NCI-H1694 (cell line): ENCODE measurements around the gene SLC2A6.

Experiments used
- DNase-seq: peaks from one replicate; lab custom pipeline; 2025; lab: John Stamatoyannopoulos, UW

Gene SLC2A6

GRCh38 chr9:133515615-133516255 lies 36.8 kb upstream of the SLC2A6 start:
- no peak for DNase-seq

- DNase-seq = no peak
Observed at GRCh38 chr9:133515240-133515610, 36.3 kb upstream of the SLC2A6 start.

DNA sequence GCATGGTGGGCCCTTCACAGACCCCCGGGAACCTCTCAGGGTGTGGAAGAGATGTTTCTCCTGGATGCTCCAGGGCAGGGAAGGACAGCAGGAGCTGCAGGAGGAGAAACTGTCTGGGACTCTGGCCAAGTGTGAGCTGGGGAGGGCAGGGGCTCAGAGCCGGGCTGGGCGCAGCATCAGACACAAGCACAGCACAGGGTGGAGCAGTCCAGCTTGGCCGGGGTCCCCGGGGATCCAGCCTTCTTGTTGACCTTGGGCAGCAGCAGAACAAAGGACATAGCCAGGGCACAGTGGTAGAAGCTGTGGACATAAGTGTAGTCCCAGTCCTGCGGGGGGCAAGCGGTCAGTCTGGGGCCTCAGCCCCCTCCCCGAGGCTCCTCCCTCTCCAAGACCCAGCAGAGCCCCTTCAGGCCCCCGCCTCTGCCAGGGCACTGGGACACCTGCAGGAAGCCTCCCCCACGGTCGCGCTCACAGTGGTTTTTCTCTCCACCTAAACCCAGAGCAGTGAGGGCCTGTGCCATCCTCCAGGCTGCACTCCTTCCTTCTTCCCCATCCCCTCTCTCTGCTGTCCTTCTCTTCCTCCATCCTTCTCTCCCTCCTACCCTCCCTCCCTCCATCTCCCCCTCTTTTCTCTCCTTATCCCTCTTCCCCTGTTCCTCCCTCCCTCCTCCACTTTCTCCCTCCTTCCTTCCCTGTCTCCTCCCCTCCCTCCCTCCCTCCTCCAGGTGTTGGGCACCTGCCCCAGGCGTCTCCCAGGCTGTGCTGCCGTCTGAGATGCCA lies 35.8 kb upstream of the SLC2A6 start:
- DNase-seq = peak; percentile 54

- DNase-seq = no peak
Observed at GRCh38 chr9:133513214-133514100, 34.6 kb upstream of the SLC2A6 start.

GRCh38 chr9:133512253-133513213 lies 33.6 kb upstream of the SLC2A6 start:
- no peak for DNase-seq

- no peak for DNase-seq
Observed at GRCh38 chr9:133511607-133512006, 32.7 kb upstream of the SLC2A6 start.

GRCh38 chr9:133510926-133511505 lies 32.1 kb upstream of the SLC2A6 start:
- DNase-seq = no peak

DNA sequence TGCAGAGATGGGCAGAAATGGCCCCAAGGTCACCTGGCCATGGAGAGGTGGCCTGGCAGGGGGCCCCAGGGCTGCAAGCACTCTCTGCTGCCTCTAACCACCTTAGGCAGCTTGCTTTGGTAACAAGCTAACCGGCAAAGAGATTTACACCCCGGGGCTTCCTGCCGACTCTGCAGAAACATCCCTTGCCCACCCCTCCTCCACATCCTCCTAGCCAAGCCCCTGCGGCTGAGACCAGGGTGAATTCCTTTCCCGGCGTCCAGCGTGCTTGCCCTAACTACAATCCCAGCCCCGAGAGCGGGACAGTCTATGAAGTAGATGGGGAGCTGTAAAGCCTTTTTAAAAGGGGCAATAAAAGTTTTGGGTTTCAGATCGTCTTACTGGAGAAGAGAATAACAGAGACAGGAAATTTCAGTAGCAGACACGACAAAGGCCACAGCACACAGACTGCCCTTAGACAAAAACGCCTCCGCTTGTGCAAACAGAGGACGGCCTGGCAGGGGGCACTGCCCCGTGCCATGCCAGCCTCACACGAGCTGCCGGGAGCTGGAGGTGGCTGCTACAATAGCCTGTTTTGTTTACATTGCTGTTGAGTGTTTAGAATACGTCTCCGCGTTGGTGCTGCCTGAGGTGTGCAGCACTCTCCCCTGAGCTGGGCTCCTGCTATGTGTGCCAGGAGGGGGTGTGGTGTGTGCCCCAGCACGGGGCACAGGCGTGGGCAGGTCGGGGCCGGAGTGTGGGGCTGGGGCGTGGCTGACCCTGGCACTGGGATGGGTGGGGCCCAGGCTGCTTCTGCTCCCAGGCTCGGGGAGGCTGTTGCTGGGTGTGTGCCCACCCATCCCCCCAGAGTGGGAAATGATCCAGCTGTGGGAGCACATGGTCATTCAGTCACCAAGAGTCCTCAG lies 30.5 kb upstream of the SLC2A6 start:
- no peak for DNase-seq

DNA sequence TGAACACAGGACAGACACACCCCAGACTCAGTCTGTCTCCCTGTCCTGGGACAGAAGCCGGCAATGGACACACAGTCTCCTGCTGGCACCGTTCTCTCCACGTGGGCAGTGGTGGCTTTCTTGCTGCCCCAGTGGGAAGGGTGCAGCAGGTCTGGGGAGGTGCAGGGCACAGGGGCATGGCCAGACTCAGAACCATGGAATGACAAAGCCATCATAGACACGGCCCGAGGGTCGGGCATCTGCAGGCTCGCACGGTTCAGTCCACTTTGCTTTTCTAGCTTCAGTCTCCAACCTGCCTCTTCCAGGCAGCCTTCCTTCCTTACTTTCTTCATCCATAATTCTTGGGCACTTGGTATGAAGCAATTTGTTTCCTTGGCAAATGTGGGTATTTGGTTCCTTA lies 29.1 kb upstream of the SLC2A6 start:
- no peak for DNase-seq

DNA sequence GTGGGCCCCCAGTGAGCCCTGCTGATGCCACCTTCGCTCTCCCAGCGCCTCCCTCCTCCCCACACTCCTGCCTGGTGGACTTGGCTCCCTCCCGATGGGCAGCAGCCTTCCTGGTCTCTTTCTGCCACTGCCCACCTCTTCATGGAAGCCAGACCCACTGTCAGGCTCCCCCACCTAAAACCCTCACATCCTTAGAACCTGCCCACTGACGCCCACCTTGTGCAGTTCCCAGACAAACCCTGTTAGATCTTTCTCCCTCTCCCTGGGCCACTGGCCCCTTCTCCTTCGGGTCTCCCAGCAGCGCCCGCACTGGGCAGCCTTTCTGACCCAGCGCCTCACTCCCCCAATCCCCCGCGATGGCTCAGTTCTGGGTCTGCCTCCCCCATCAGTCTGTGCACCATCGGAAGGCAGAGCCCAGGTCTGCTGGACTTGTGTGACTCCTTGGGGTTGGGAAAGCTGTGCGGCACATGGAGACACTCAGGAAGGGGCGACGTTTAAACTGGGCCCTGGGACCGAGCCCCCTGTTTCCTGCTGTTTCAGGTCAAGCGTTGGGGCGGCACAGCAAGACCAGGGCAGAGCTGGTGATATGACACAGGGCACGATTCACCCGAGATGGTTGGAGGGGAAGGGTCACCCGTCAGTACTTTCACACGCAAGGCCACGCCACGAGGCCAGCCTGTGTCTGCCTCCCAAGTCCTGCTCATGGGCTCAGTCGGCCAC lies 28.5 kb upstream of the SLC2A6 start:
- DNase-seq = no peak

GRCh38 chr9:133506653-133507038 lies 27.7 kb upstream of the SLC2A6 start:
- DNase-seq = no peak

DNA sequence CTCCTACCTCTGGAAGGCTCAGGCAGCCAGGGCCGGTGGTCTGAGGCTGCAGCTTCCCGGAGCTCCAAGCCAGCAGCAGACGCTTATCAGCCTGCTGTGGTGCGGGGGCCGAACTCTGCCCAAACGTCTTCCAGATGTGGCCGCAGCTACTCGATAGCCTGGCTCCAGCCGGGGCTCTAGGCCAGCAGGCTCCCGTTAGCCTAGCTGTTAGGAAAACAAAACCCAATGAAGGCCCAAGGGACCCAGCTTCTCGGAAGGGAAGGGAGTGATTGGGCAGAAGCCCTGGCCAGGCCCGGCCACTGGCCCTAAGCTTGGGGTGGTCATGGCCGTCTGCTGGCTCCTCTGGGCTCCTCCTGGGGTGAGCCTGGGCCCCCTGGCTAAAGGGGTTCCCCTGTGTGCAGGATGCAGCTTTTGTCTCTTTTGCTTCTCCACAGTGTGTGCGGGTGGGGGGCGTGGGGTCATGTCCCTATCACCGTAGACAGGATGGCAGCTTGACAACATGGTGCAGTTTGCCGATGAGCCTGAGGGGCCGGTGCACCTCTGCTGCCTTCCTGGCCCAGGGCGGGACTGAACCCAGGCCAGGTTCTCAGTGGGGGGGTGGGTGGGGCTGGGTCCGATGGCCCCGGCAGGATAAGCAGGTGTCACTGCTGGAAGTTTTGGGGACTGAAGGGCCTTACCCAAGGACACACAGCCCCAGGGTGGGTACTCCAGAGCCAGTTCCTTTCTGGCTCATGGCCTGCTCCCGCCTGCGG lies 27.2 kb upstream of the SLC2A6 start:
- no peak for DNase-seq

DNA sequence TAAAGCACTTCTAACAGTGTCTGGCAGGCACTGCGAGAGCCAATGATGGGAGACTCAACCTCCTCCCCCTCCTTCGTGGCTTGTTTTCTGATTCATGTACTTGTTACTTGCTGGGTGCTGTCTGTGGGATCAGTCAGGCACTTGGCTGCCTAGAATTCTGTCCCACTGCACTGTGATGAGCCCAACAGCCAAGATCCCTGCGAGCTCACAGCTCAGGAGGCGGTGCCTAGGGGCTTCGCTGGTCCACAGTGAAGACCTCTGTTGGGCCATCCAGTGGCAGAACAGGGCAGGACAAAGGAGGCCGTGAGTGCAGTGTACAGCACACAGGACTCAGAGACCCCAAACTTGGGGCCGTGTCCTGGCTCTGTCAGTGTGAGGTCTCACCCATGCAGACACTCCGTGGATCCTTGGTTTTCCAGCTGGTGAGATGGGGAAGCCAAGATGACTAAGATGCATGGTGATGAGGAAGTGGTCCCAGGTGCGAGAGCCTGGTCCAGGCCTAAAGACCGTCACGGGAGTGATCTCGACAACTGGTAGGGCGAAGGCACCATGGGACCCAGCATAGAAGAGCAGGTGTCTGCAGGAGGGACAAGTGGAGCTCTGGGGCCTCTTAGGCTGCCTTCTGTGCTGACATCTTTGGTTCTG lies 26.4 kb upstream of the SLC2A6 start:
- DNase-seq = no peak

GRCh38 chr9:133502112-133502511 lies 23.2 kb upstream of the SLC2A6 start:
- no peak for DNase-seq

DNA sequence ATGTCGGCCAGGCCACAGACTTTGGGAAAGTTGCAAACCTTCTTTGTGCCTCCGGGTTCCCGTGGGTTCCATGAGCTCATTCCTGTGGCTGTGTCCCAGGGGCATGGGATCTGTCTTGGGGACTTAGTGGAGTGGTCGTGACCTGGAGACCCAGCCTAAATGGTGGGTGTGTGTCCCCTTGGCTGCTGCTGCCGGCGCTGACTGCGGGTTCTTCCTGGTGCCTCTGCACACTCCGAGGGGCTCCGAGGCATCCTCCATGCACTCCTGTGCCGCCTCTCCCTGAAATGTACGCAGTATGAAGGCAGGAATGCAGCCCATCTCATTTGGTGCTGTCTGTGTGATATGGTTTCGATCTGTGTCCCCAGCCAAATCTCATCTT lies 21.0 kb upstream of the SLC2A6 start:
- no peak for DNase-seq

- no peak for DNase-seq
Observed at GRCh38 chr9:133499132-133499891, 20.4 kb upstream of the SLC2A6 start.
